Activated CD8-positive, alpha-beta T cell treated with anti-CD3 and anti-CD28 coated beads, Interleukin-2, amount 10 ng/mL, durations not matched to agents 7 days and 5 days (primary cell): ENCODE results near the gene CHST11. TPM values are rescaled to one million over a fixed set of nuclear protein-coding genes. Genes with fewer than 3 reads are reported as not detected.
"Not testable (repeated sequence)": the region's sequence is repeated elsewhere in the genome, so short reads cannot be mapped to it uniquely, and the experiment has no call there.

Experiments used
- ATAC-seq: fragments of 150-1000 bp; cut with Tn5 transposase; one replicate; pipeline ENCODE4 v1.10.0; 2021; ENCODE audit warnings: moderate library complexity
- CTCF ChIA-PET: fragments of 350-600 bp; sonication (Branson Sonifier 250); formaldehyde crosslinking; loops from one replicate; lab custom pipeline; 2021; ENCODE audit warnings: antibody characterized with exemption; lab: Charles Lee
- POLR2A ChIA-PET: fragments of 350-600 bp; sonication (Branson Sonifier 250); formaldehyde crosslinking; loops from one replicate; lab custom pipeline; 2021; ENCODE audit warnings: antibody characterized with exemption; lab: Charles Lee
- DNase-seq: peaks from one replicate; pipeline ENCODE4 v3.0.0-alpha.2; 2020
- H3K27ac Mint-ChIP-seq: one replicate; pipeline ENCODE4 v1.8.0; 2021; ENCODE audit warnings: mild to moderate bottlenecking, mixed read lengths
- H3K27me3 Mint-ChIP-seq: one replicate; pipeline ENCODE4 v1.8.0; 2021; ENCODE audit warnings: low read depth, mixed read lengths
- H3K36me3 Mint-ChIP-seq: one replicate; pipeline ENCODE4 v1.8.0; 2021; ENCODE audit warnings: low read depth, mixed read lengths
- H3K4me1 Mint-ChIP-seq: one replicate; pipeline ENCODE4 v1.8.0; 2021; ENCODE audit warnings: low read depth, mixed read lengths
- H3K4me3 Mint-ChIP-seq: one replicate; pipeline ENCODE4 v1.8.0; 2021; ENCODE audit warnings: mild to moderate bottlenecking, mixed read lengths
- H3K9me3 Mint-ChIP-seq: one replicate; pipeline ENCODE4 v1.8.0; 2022; ENCODE audit warnings: mixed read lengths; ENCODE audit not compliant: insufficient read depth
- total RNA-seq, 2 experiments: library from RNA; stranded (reverse); gene quantifications; one replicate each; pipeline ENCODE4 v1.2.3, GENCODE V29; 2021

The CHST11 gene
- total RNA-seq, 2 experiments from 2014 or later = 82.1 to 85.2 TPM

DNA sequence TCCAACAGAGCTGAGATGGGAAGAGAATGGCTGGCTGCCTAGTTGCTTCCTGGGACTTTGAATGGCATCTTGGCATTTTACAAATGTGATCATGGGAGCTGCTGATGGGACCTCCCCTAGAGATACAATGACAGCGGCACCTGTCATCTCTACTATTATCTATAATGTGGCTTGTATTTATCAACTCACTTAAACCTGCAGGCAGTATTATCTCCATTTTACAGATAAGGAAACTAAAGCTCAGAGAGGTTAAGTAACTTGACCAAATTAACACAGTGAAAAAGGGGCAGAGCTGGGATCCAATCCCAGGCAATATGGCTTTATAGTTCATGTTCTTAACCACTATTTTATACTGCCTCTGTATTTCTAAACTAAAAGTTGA, 111.7 kb downstream of the CHST11 start:
- H3K27ac Mint-ChIP-seq = peak overlapping the region; percentile 86
- DNase-seq (no peak), ATAC-seq (no peak)
- ChIA-PET POLR2A (interaction anchor here (0.6 to 3.5 kb wide), 9 partner anchors 22 to 110 kb away, joined by 3 to 33 read pairs (median 4); partner anchors contain the start of gene CHST11), CTCF (interaction anchor here (0.9 to 4.8 kb wide), 19 partner anchors 12 to 186 kb away, joined by 3 to 41 read pairs (median 4); partner anchors contain the start of gene CHST11)
- peaks cover 18% of the 10 kb centered on the region for H3K9me3 Mint-ChIP-seq
- peaks cover 67% of the 10 kb centered on the region for H3K36me3 Mint-ChIP-seq
- H3K4me1 Mint-ChIP-seq = peaks cover 67% of the 10 kb centered on the region
- peak overlapping the region; percentile 20 for H3K4me3 Mint-ChIP-seq
- no peaks in the 10 kb centered on the region for H3K27me3 Mint-ChIP-seq

DNA sequence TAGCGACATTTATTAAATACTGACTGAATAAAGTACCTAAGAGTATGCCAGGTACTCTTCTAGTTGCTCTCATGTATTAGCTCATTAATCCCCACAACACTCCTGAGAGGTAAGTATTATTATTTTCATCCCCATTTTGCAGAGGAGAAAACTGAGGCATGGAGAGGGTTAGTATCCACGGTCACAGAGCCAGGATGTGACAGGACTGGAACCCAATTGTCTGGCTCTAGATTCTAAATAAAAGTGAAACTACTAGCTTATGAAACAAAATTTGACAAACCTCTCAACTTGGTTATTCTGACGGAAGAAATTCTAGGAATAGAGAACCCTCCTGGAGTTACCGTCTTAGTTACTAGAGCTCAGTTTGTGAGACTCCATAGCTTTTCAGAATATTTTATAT, 112.2 kb downstream of the CHST11 start:
- Mint-ChIP-seq H3K27me3 (no peaks in the 10 kb centered on the region), H3K4me1 (peaks cover 71% of the 10 kb centered on the region), H3K4me3 (peak overlapping the region; percentile 45), H3K36me3 (peaks cover 67% of the 10 kb centered on the region), H3K27ac (peak overlapping the region; percentile 86), H3K9me3 (peaks cover 18% of the 10 kb centered on the region)
- no peak for ATAC-seq
- ChIA-PET POLR2A (interaction anchor here (0.6 to 3.5 kb wide), 14 partner anchors 23 to 187 kb away, joined by 3 to 33 read pairs (median 4); partner anchors contain the start of gene CHST11), CTCF (interaction anchor here (0.8 to 4.8 kb wide), 22 partner anchors 11 to 187 kb away, joined by 3 to 41 read pairs (median 4); partner anchors contain the start of gene CHST11)
- no peak for DNase-seq

DNA sequence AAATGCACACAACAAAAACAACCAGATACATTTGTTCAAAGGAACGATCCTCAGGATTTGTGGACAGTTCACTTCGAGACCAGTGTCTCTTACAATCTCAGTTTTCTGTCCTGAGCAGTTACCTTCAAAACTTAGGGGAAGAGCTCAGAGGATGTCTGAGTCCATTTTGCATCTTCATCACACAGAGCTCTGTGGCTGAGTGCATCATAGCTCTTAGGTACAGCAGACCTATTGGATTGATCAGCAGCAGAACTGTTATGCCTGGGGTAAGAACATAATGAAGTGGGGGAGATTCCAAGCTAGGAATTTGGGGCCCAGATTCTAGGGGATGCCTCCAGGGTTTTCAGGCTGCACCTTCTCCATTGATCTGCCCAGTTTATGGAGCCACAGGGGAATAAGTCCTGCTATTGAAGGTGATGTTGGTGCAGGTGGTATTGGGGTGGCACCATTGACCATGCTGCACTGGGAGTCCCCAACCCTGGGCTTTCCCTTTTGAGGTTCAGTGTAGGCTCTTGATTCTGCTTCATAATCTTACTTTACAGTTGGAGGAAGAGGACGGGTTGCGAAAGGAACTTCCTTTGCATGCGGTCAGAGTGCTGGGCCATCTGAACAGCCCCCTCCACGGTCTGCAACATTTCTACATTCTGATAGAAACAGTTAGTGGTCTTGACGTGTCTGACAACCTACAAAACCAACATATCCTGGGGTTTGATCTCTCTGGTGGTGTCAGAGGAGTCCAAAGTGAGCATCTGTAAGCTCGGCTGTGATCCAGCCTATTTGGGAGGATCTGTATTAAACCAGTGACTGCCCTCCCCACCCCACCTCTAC, 112.8 kb downstream of the CHST11 start:
- peak; percentile 87 for DNase-seq
- Mint-ChIP-seq H3K27ac (peak overlapping the region; percentile 86), H3K9me3 (peaks cover 15% of the 10 kb centered on the region), H3K27me3 (no peaks in the 10 kb centered on the region), H3K36me3 (peaks cover 61% of the 10 kb centered on the region), H3K4me1 (peaks cover 71% of the 10 kb centered on the region), H3K4me3 (peak overlapping the region; percentile 45)
- ATAC-seq = peak; percentile 83
- POLR2A ChIA-PET = interaction anchor here (0.6 to 3.5 kb wide), 14 partner anchors 10 to 188 kb away, joined by 3 to 33 read pairs (median 4); partner anchors contain the start of gene CHST11
- CTCF ChIA-PET = interaction anchor here (0.7 to 4.8 kb wide), 22 partner anchors 10 to 187 kb away, joined by 3 to 41 read pairs (median 4); partner anchors contain the start of gene CHST11

DNA sequence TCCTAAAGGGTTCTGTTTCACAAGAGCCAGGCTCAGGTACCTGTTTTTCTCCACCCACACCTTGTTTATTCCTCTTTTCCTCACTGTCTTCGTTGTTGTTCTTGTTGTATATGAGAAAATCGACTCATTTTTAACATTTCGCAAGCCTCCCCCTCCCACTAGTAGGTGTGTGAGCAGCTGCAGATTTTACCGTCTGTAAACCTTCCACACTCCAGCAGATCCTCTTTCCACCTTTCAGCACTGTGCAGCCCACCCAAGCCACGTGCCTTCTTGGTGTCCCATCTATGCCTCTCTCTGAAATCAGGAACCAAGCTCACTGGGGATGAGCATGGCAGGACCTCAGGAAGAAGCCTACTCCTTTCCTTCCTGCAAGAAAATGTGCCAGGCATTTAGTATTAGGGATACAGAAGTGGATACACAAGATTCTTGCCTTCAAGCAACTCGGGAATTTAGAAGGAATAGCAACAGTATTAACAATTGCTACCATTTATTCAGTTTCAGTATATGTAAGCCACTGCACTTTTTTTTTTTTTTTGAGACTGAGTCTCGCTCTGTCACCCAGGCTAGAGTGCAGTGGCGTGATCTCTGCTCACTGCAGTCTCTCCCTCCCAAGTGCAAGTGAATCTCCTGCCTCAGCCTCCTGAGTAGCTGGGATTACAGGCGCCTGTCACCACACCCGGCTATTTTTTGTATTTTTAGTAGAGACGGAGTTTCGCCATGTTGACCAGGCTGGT, 113.6 kb downstream of the CHST11 start:
- peak overlapping the region; percentile 45 for H3K4me3 Mint-ChIP-seq
- H3K4me1 Mint-ChIP-seq = peaks cover 76% of the 10 kb centered on the region

DNA sequence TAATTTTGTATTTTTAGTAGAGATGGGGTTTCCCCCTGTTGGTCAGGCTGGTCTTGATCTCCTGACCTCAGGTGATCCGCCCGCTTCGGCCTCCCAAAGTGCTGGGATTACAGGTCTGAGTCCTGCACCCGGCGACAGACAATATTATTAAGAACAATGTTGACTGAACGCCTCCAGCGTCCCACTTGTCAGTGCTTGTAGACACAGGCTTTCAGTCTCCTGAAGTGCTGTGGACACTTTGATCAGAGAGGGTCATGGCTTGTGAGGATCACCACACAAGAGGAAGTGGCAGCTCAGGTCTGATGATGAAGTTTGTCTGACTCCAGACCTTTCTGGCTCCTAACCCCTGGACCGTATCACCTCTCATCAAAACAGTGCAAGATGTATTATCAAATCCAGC, 114.6 kb downstream of the CHST11 start:
- H3K9me3 Mint-ChIP-seq = peaks cover 11% of the 10 kb centered on the region
- H3K4me3 Mint-ChIP-seq = peak overlapping the region; percentile 25
- peaks cover 79% of the 10 kb centered on the region for H3K4me1 Mint-ChIP-seq
- DNase-seq (no peak), ATAC-seq (no peak)
- peaks cover 55% of the 10 kb centered on the region for H3K36me3 Mint-ChIP-seq
- ChIA-PET POLR2A (interaction anchor here (2.6 kb wide), 1 partner anchor 33 kb away, joined by 10 read pairs; no protein-coding TSS in a partner anchor), CTCF (interaction anchor here (0.5 to 4.8 kb wide), 3 partner anchors 113 to 417 kb away, joined by 5 to 41 read pairs (median 37); partner anchors contain the start of gene CHST11)
- peak overlapping the region; percentile 69 for H3K27ac Mint-ChIP-seq
- H3K27me3 Mint-ChIP-seq = no peaks in the 10 kb centered on the region

More for the DNA sequence above, 113.6 kb downstream of the CHST11 start:
- H3K27me3 Mint-ChIP-seq = no peaks in the 10 kb centered on the region
- no peak for DNase-seq
- peak overlapping the region; percentile 86 for H3K27ac Mint-ChIP-seq
- peak; percentile 27 for ATAC-seq
- peaks cover 12% of the 10 kb centered on the region for H3K9me3 Mint-ChIP-seq
- ChIA-PET POLR2A (interaction anchor here (0.7 to 3.5 kb wide), 9 partner anchors 9 to 151 kb away, joined by 3 to 33 read pairs (median 6); partner anchors contain the start of gene CHST11), CTCF (interaction anchor here (0.7 to 4.8 kb wide), 9 partner anchors 10 to 188 kb away, joined by 3 to 41 read pairs (median 9); partner anchors contain the start of gene CHST11)
- peaks cover 58% of the 10 kb centered on the region for H3K36me3 Mint-ChIP-seq

DNA sequence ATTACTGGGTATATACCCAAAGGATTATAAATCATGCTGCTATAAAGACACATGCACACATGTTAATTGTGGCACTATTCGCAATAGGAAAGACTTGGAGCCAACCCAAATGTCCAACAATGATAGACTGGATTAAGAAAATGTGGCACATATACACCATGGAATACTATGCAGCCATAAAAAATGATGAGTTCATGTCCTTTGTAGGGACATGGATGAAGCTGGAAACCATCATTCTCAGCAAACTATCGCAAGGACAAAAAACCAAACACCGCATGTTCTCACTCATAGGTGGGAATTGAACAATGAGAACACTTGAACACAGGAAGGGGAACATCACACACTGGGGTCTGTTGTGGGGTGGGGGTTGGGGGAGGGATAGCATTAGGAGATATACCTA, 117.6 kb downstream of the CHST11 start:
- H3K27ac Mint-ChIP-seq, H3K4me3 Mint-ChIP-seq, ATAC-seq, DNase-seq, POLR2A ChIA-PET, H3K9me3 Mint-ChIP-seq, H3K27me3 Mint-ChIP-seq: not testable (repeated sequence)
- CTCF ChIA-PET = interaction anchor here (1.1 kb wide), 1 partner anchor 96 kb away, joined by 3 read pairs; no protein-coding TSS in a partner anchor
- peaks cover 39% of the 10 kb centered on the region for H3K36me3 Mint-ChIP-seq
- peaks cover 78% of the 10 kb centered on the region for H3K4me1 Mint-ChIP-seq

DNA sequence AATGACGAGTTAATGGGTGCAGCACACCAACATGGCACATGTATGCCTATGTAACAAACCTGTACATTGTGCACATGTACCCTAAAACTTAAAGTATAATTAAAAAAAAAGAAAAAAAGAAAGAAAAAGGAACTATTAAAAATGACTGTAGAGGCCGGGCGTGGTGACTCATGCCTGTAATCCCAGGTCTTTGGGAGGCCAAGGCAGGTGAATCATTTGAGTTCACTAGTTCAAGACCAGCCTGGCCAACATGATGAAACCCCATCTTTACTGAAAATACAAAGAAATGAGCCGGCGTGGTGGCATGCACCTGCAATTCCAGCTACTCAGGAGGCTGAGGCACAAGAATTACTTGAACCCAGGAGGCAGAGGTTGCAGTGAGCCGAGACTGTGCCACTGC, 118.0 kb downstream of the CHST11 start:
- H3K4me3 Mint-ChIP-seq, DNase-seq, ATAC-seq, H3K9me3 Mint-ChIP-seq, H3K27ac Mint-ChIP-seq, POLR2A ChIA-PET, H3K27me3 Mint-ChIP-seq: not testable (repeated sequence)
- peaks cover 78% of the 10 kb centered on the region for H3K4me1 Mint-ChIP-seq
- CTCF ChIA-PET = interaction anchor here (1.1 kb wide), 1 partner anchor 97 kb away, joined by 3 read pairs; no protein-coding TSS in a partner anchor
- peaks cover 41% of the 10 kb centered on the region for H3K36me3 Mint-ChIP-seq

DNA sequence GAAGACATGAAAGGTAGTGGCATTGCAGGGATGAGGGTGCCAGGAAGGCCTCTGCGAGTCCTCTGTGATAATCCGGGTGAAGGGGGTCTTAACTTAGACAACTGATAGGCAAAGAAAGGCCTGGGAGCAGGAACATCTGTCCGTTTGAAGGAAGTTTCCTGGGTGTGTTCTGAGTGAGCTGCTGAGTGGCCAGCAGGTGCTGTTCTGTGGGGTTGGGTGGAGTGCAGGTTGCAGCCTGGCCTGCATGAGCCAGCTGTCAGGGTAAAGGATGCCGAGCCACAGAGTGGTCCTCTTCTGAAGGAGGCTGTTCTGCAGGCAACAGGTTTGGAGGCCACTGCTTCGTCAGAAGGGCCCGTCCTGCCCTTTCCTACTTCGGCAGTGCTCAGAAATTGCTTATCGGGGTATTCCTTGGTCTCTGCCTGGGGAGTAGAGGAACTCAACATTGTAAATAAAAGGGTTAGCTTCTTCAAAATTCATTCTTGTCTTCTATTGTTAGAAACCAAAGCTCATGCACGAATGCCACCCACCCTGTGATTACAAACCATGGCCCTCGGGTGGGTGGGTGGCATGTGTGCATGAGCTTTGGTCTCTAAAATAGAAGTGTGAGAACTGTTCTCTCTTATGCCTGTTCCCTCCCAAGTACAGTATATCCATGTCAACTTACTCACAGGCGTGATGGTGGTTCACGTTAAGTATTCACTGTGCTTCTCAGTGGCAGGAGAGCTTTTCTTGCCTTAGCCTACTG, 118.9 kb downstream of the CHST11 start:
- no peaks in the 10 kb centered on the region for H3K9me3 Mint-ChIP-seq
- ChIA-PET CTCF (interaction anchor here (1.1 kb wide), 1 partner anchor 98 kb away, joined by 3 read pairs; no protein-coding TSS in a partner anchor), POLR2A (interaction anchor here (0.6 kb wide), 1 partner anchor 81 kb away, joined by 3 read pairs; no protein-coding TSS in a partner anchor)
- no peak overlapping the region for H3K4me3 Mint-ChIP-seq
- H3K4me1 Mint-ChIP-seq = peaks cover 78% of the 10 kb centered on the region
- H3K36me3 Mint-ChIP-seq = peaks cover 37% of the 10 kb centered on the region
- DNase-seq (no peak), ATAC-seq (no peak)
- H3K27ac Mint-ChIP-seq = peak overlapping the region; percentile 49
- H3K27me3 Mint-ChIP-seq = no peaks in the 10 kb centered on the region

DNA sequence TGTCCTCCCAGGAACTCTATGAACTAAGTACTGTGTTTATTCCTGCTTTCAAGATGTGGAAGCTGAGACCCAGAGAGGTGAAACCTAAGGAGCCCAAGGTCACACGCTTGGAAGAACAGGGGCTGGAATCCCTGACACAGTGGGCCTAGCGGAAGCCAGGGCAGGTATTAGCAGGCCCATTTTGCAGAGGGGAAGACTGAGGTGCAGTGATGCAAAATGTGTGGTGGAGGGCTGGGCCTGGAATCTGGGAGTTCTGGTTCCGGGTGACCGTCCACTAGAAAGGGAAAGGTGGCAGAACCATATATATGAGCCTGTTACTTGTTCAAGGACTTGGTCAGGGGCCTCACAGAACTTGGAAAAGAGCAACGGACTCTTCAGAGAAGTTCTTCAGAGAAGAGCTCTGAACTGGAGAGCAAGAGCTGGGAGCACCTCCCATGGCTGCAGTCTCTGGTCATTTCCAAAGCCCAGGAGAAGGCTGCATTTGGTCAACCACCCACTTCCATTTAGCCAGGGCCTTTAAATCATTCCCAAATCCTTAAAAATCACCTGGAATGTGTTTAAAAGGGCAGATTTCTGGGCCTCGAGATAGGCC, 119.5 kb downstream of the CHST11 start:
- POLR2A ChIA-PET = interaction anchor here (0.6 kb wide), 2 partner anchors 19 to 82 kb away, joined by 3 read pairs; no protein-coding TSS in a partner anchor
- Mint-ChIP-seq H3K4me1 (peaks cover 77% of the 10 kb centered on the region), H3K4me3 (no peak overlapping the region), H3K27me3 (no peaks in the 10 kb centered on the region), H3K36me3 (peaks cover 35% of the 10 kb centered on the region), H3K27ac (peak overlapping the region; percentile 49), H3K9me3 (no peaks in the 10 kb centered on the region)
- DNase-seq = no peak
- CTCF ChIA-PET = no interaction called here
- ATAC-seq = no peak

DNA sequence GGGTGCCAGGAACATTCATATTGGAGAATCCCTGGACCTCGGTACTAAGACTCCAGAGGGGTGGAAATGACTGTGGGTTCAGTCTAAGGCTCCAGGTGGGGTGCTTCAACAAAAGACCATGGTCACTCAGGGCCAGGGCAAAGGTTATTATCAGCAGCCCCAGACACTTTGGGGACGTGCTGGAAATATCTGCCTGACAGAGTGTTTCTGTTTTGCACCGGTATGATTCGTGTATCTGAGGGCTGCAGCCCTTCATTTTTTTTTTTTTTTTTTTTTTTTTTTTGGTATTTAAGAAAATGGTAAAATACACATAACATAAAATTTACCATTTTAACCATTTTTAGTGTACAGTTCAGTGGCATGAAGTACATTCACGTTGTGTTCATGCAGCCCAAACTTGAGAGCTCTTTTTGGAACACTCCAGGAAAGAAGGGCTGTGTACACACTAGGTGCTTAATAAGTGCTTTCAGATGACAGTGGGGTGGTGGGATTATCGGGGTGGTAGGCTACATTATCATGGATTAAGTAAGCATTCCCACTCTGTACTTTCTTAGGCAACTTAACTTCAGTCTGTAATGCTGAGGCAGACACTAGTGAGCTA, 120.3 kb downstream of the CHST11 start:
- ATAC-seq = no peak
- Mint-ChIP-seq H3K27ac (no peak overlapping the region), H3K4me1 (peaks cover 78% of the 10 kb centered on the region), H3K27me3 (no peaks in the 10 kb centered on the region), H3K36me3 (peaks cover 34% of the 10 kb centered on the region), H3K4me3 (no peak overlapping the region), H3K9me3 (no peaks in the 10 kb centered on the region)
- ChIA-PET POLR2A (interaction anchor here (0.6 kb wide), 1 partner anchor 18 kb away, joined by 3 read pairs; no protein-coding TSS in a partner anchor), CTCF (interaction anchor here (0.8 kb wide), 1 partner anchor 195 kb away, joined by 3 read pairs; no protein-coding TSS in a partner anchor)
- DNase-seq = no peak
